Measurements from ENCODE around the gene UBE2Q2.
"Not testable (repeated sequence)": the region's sequence is repeated elsewhere in the genome, so short reads cannot be mapped to it uniquely, and the experiment has no call there.

The UBE2Q2 gene

GRCh38 chr15:75842722-75843677, at the start of gene UBE2Q2:
UBE2Q2 (plus strand) TSS chr15:75843447; CDS start chr15:75843667, 220 bp downstream.
- H3K4me3 ChIP-seq (ENCODE audit: severe bottlenecking): peak within 1 kb of the TSS; percentile 94
- ATAC-seq (ENCODE audit: low read depth): peak; percentile 59
- H3K9me3 ChIP-seq (ENCODE audit: severe bottlenecking): no peaks in the 10 kb centered on the region

GRCh38 chr15:75796321-75796720, 46.9 kb upstream of the UBE2Q2 start:
- ATAC-seq (ENCODE audit: low read depth): no peak
- no peak overlapping the region for H3K4me3 ChIP-seq (ENCODE audit: severe bottlenecking)

More at GRCh38 chr15:75842722-75843677, at the start of gene UBE2Q2:
- DNase-seq (ENCODE audit: low spot score): peak; percentile 86
- peak; percentile 3 for TF ChIP-seq CTCF (IDR thresholded peaks at IDR 0.05; ENCODE audit: poor library complexity, severe bottlenecking)
- Histone ChIP-seq H3K27ac (ENCODE audit: poor library complexity, severe bottlenecking) (peak within 1 kb of the TSS; percentile 72), H3K27me3 (ENCODE audit: insufficient read depth, poor library complexity, severe bottlenecking) (no peaks in the 10 kb centered on the region), H3K36me3 (ENCODE audit: low read depth) (peaks cover 12% of the 10 kb centered on the region), H3K4me1 (ENCODE audit: insufficient read depth, poor library complexity, severe bottlenecking) (peaks cover 30% of the 10 kb centered on the region)

GRCh38 chr15:75797146-75797545, 46.1 kb upstream of the UBE2Q2 start:
- H3K27me3 ChIP-seq (ENCODE audit: insufficient read depth, poor library complexity, severe bottlenecking); H3K27ac ChIP-seq (ENCODE audit: poor library complexity, severe bottlenecking); H3K4me3 ChIP-seq (ENCODE audit: severe bottlenecking); H3K9me3 ChIP-seq (ENCODE audit: severe bottlenecking); ATAC-seq (ENCODE audit: low read depth); DNase-seq (ENCODE audit: low spot score); H3K36me3 ChIP-seq (ENCODE audit: low read depth); H3K4me1 ChIP-seq (ENCODE audit: insufficient read depth, poor library complexity, severe bottlenecking): not testable (repeated sequence)

More at GRCh38 chr15:75796321-75796720, 46.9 kb upstream of the UBE2Q2 start:
- Histone ChIP-seq H3K9me3 (ENCODE audit: severe bottlenecking) (no peaks in the 10 kb centered on the region), H3K4me1 (ENCODE audit: insufficient read depth, poor library complexity, severe bottlenecking) (no peaks in the 10 kb centered on the region), H3K36me3 (ENCODE audit: low read depth) (no peaks in the 10 kb centered on the region), H3K27me3 (ENCODE audit: insufficient read depth, poor library complexity, severe bottlenecking) (no peaks in the 10 kb centered on the region), H3K27ac (ENCODE audit: poor library complexity, severe bottlenecking) (no peak overlapping the region)
- TF ChIP-seq CTCF (IDR thresholded peaks at IDR 0.05; ENCODE audit: poor library complexity, severe bottlenecking): no peak
- DNase-seq (ENCODE audit: low spot score): no peak

- Histone ChIP-seq H3K9me3 (ENCODE audit: severe bottlenecking) (no peaks in the 10 kb centered on the region), H3K27me3 (ENCODE audit: insufficient read depth, poor library complexity, severe bottlenecking) (no peaks in the 10 kb centered on the region), H3K36me3 (ENCODE audit: low read depth) (no peaks in the 10 kb centered on the region), H3K4me3 (ENCODE audit: severe bottlenecking) (no peak overlapping the region), H3K4me1 (ENCODE audit: insufficient read depth, poor library complexity, severe bottlenecking) (no peaks in the 10 kb centered on the region), H3K27ac (ENCODE audit: poor library complexity, severe bottlenecking) (no peak overlapping the region)
- ATAC-seq (ENCODE audit: low read depth) (no peak), DNase-seq (ENCODE audit: low spot score) (no peak)
- TF ChIP-seq CTCF (IDR thresholded peaks at IDR 0.05; ENCODE audit: poor library complexity, severe bottlenecking): no peak
Observed at GRCh38 chr15:75799190-75799589, 44.1 kb upstream of the UBE2Q2 start.

- H3K4me1 ChIP-seq (ENCODE audit: insufficient read depth, poor library complexity, severe bottlenecking); H3K9me3 ChIP-seq (ENCODE audit: severe bottlenecking); ATAC-seq (ENCODE audit: low read depth); DNase-seq (ENCODE audit: low spot score); H3K27ac ChIP-seq (ENCODE audit: poor library complexity, severe bottlenecking); H3K36me3 ChIP-seq (ENCODE audit: low read depth); H3K27me3 ChIP-seq (ENCODE audit: insufficient read depth, poor library complexity, severe bottlenecking); H3K4me3 ChIP-seq (ENCODE audit: severe bottlenecking): not testable (repeated sequence)
Observed at GRCh38 chr15:75800409-75800808, 42.8 kb upstream of the UBE2Q2 start.

Measured in RWPE2 (cell line).